Activated T-cell treated with anti-CD3 and anti-CD28 coated beads, Interleukin-2, amount 50 U/mL, for 24 hours (primary cell): Measurements from ENCODE around the gene PAK4.
"Not testable (repeated sequence)": the region's sequence is repeated elsewhere in the genome, so short reads cannot be mapped to it uniquely, and the experiment has no call there.

Source experiments
- DNase-seq: peaks from one replicate; pipeline ENCODE4 v3.0.0-alpha.2; 2020
- H3K27ac Mint-ChIP-seq: 2 replicates; pipeline ENCODE4 v1.8.0; 2020; ENCODE audit warnings: mild to moderate bottlenecking, mixed read lengths
- H3K27me3 Mint-ChIP-seq: 2 replicates; pipeline ENCODE4 v1.8.0; 2020; ENCODE audit warnings: mixed read lengths
- H3K36me3 Mint-ChIP-seq: 2 replicates; pipeline ENCODE4 v1.8.0; 2020; ENCODE audit warnings: low read depth, mixed read lengths
- H3K4me1 Mint-ChIP-seq: 2 replicates; pipeline ENCODE4 v1.8.0; 2020; ENCODE audit warnings: low read depth, mixed read lengths
- H3K4me3 Mint-ChIP-seq: 2 replicates; pipeline ENCODE4 v1.8.0; 2020; ENCODE audit warnings: mild to moderate bottlenecking, moderate library complexity, mixed read lengths
- H3K9me3 Mint-ChIP-seq: 2 replicates; pipeline ENCODE4 v1.8.0; 2020; ENCODE audit warnings: mixed read lengths

The PAK4 gene

GRCh38 chr19:39113199-39113598 is 12.4 kb upstream of the PAK4 start:
- DNase-seq = no peak
- Mint-ChIP-seq H3K4me1 (no peaks in the 10 kb centered on the region), H3K27ac (no peak overlapping the region), H3K4me3 (no peak overlapping the region), H3K36me3 (no peaks in the 10 kb centered on the region), H3K27me3 (no peaks in the 10 kb centered on the region), H3K9me3 (no peaks in the 10 kb centered on the region)

GRCh38 chr19:39115105-39115847 is 10.3 kb upstream of the PAK4 start:
- Mint-ChIP-seq H3K27ac (no peak overlapping the region), H3K4me3 (no peak overlapping the region), H3K9me3 (no peaks in the 10 kb centered on the region), H3K4me1 (no peaks in the 10 kb centered on the region), H3K27me3 (no peaks in the 10 kb centered on the region), H3K36me3 (no peaks in the 10 kb centered on the region)
- DNase-seq = no peak

- H3K27ac Mint-ChIP-seq, H3K4me3 Mint-ChIP-seq, H3K36me3 Mint-ChIP-seq, H3K9me3 Mint-ChIP-seq, H3K4me1 Mint-ChIP-seq, H3K27me3 Mint-ChIP-seq, DNase-seq: not testable (repeated sequence)
Measured at GRCh38 chr19:39117023-39117422, 8.6 kb upstream of the PAK4 start.

GRCh38 chr19:39119830-39120229 is 5.8 kb upstream of the PAK4 start:
- Mint-ChIP-seq H3K4me3 (no peak overlapping the region), H3K36me3 (no peaks in the 10 kb centered on the region), H3K27ac (no peak overlapping the region), H3K4me1 (peaks cover 12% of the 10 kb centered on the region), H3K9me3 (no peaks in the 10 kb centered on the region), H3K27me3 (peaks cover 3% of the 10 kb centered on the region)
- DNase-seq = no peak

- Mint-ChIP-seq H3K27me3 (peaks cover 3% of the 10 kb centered on the region), H3K9me3 (no peaks in the 10 kb centered on the region), H3K4me1 (peaks cover 31% of the 10 kb centered on the region), H3K27ac (no peak overlapping the region), H3K36me3 (peaks cover 6% of the 10 kb centered on the region), H3K4me3 (no peak overlapping the region)
- no peak for DNase-seq
Measured at GRCh38 chr19:39122934-39123731, 2.5 kb upstream of the PAK4 start.

GRCh38 chr19:39124136-39124764 is 1.3 kb upstream of the PAK4 start:
- peak overlapping the region; percentile 7 for H3K4me3 Mint-ChIP-seq
- H3K36me3 Mint-ChIP-seq = peaks cover 6% of the 10 kb centered on the region

GRCh38 chr19:39125199-39125553 is 410 bp upstream of the PAK4 start:
- peak overlapping the region; percentile 97 for H3K4me3 Mint-ChIP-seq
- no peak for DNase-seq
- peaks cover 6% of the 10 kb centered on the region for H3K36me3 Mint-ChIP-seq
- peaks cover 35% of the 10 kb centered on the region for H3K4me1 Mint-ChIP-seq
- H3K9me3 Mint-ChIP-seq = no peaks in the 10 kb centered on the region
- H3K27ac Mint-ChIP-seq = peak overlapping the region; percentile 98
- H3K27me3 Mint-ChIP-seq = peaks cover 3% of the 10 kb centered on the region

More at GRCh38 chr19:39124136-39124764, 1.3 kb upstream of the PAK4 start:
- peaks cover 3% of the 10 kb centered on the region for H3K27me3 Mint-ChIP-seq
- peaks cover 32% of the 10 kb centered on the region for H3K4me1 Mint-ChIP-seq
- no peaks in the 10 kb centered on the region for H3K9me3 Mint-ChIP-seq
- H3K27ac Mint-ChIP-seq = peak overlapping the region; percentile 9
- DNase-seq = no peak

- Mint-ChIP-seq H3K36me3 (peaks cover 6% of the 10 kb centered on the region), H3K27ac (peak overlapping the region; percentile 98)
- no peak for DNase-seq
Measured at GRCh38 chr19:39126312-39127187, 964 bp downstream of the PAK4 start.

GRCh38 chr19:39127812-39128515 is 2.4 kb downstream of the PAK4 start:
- peaks cover 6% of the 10 kb centered on the region for H3K36me3 Mint-ChIP-seq
- H3K9me3 Mint-ChIP-seq = no peaks in the 10 kb centered on the region
- peak overlapping the region; percentile 53 for H3K27ac Mint-ChIP-seq
- no peak overlapping the region for H3K4me3 Mint-ChIP-seq
- peaks cover 50% of the 10 kb centered on the region for H3K4me1 Mint-ChIP-seq
- DNase-seq = no peak
- H3K27me3 Mint-ChIP-seq = no peaks in the 10 kb centered on the region

More at GRCh38 chr19:39126312-39127187, 964 bp downstream of the PAK4 start:
- Mint-ChIP-seq H3K4me3 (peak overlapping the region; percentile 97), H3K9me3 (no peaks in the 10 kb centered on the region), H3K4me1 (peaks cover 43% of the 10 kb centered on the region), H3K27me3 (peaks cover 3% of the 10 kb centered on the region)

GRCh38 chr19:39128516-39129079 is 3.0 kb downstream of the PAK4 start:
- H3K4me1 Mint-ChIP-seq = peaks cover 51% of the 10 kb centered on the region
- H3K27ac Mint-ChIP-seq = peak overlapping the region; percentile 53
- H3K27me3 Mint-ChIP-seq = no peaks in the 10 kb centered on the region
- H3K4me3 Mint-ChIP-seq = no peak overlapping the region
- peaks cover 6% of the 10 kb centered on the region for H3K36me3 Mint-ChIP-seq
- DNase-seq = no peak
- no peaks in the 10 kb centered on the region for H3K9me3 Mint-ChIP-seq

- peaks cover 50% of the 10 kb centered on the region for H3K4me1 Mint-ChIP-seq
- no peaks in the 10 kb centered on the region for H3K27me3 Mint-ChIP-seq
Measured at GRCh38 chr19:39129116-39129515, 3.5 kb downstream of the PAK4 start.

GRCh38 chr19:39130337-39131254 is 5.0 kb downstream of the PAK4 start:
- peak overlapping the region; percentile 41 for H3K27ac Mint-ChIP-seq
- no peak overlapping the region for H3K4me3 Mint-ChIP-seq
- H3K36me3 Mint-ChIP-seq = peaks cover 5% of the 10 kb centered on the region
- DNase-seq = no peak
- peaks cover 42% of the 10 kb centered on the region for H3K4me1 Mint-ChIP-seq
- H3K9me3 Mint-ChIP-seq = no peaks in the 10 kb centered on the region
- H3K27me3 Mint-ChIP-seq = no peaks in the 10 kb centered on the region

More at GRCh38 chr19:39129116-39129515, 3.5 kb downstream of the PAK4 start:
- Mint-ChIP-seq H3K4me3 (no peak overlapping the region), H3K27ac (no peak overlapping the region), H3K36me3 (peaks cover 6% of the 10 kb centered on the region), H3K9me3 (no peaks in the 10 kb centered on the region)
- DNase-seq = no peak
